ENCODE measurements around the gene DCLK2. TPM values are rescaled to one million over a fixed set of nuclear protein-coding genes. Genes with fewer than 3 reads are reported as not detected.

The DCLK2 gene
- total RNA-seq, 1 donor from 2014 or later = 4.3 TPM

- no peak for DNase-seq (ENCODE audit: low spot score)
Measured at GRCh38 chr4:150206265-150206664, 128.0 kb downstream of the DCLK2 start.

DNA sequence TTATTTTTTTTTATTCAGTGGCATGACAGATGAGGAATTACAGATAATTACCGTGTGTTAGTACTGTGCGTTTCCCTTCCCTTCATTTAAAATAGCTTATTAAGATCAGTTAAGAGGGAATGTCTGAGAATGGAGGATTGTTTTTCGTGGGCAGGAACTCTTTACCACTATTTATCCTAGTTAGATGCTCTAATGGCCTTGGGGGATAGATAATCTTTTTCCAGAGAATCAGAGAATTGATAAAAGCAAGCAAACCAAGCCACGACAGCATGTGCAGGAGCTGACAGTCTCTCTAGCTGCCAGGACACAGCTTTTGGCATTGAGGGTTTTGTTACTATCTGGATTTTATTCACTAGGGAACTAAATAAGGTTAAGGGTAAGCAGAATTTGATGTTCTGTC is 128.7 kb downstream of the DCLK2 start:
- no peak for DNase-seq (ENCODE audit: low spot score)

GRCh38 chr4:150207871-150208270 is 129.6 kb downstream of the DCLK2 start:
- DNase-seq (ENCODE audit: low spot score) = no peak

DNA sequence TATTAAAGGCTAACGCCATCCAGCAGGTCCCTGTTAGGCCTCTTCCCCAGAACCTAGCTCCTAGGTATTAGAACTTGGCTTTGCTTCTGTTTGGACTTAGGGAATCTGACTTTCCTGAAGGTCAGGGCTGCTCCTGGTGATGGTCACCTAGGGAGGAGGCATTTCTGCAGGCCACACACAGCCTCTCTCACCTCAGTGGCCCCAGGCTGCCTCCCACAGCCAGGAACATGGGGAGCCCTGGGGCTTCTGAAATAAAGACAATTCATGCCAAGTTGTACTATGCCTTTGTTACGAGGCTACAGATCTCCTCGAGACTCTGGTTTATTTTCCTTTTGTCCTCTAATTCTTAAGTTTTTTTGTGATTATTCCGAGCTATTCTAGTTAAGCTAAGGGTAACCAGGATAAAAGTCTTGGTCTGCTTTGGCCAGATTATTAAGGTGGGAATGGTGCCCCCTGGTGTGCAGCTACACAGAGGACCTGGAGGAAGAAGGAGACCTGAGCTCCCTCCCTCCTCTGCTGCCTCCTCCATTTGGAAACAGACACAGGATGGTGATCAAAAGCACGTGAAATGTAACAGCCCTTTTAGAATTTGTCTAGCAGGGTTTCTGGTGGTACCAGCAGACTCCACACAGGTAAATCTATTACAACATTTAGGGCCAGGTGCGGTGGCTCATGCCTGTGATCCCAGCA is 131.0 kb downstream of the DCLK2 start:
- DNase-seq (ENCODE audit: low spot score) = no peak

DNA sequence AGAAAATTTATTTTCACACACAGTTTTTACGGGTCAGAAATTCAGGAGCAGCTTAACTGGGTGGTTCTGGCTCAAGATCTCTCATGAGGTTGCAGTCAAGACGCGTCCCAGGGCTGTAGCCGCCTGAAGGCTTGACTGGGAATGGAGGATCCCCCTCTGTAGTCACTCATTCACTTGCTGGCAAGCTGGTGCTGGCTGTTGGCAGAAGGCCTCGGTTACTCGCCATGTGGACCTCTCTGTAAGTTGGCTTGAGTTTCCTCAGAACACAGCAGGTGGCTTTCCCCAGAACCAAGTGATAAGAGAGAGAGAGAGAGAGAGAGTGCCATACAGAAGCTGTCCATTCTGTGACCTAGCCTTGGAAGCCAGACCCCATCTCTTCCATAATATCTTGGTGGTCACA is 132.8 kb downstream of the DCLK2 start:
- no peak for DNase-seq (ENCODE audit: low spot score)

DNA sequence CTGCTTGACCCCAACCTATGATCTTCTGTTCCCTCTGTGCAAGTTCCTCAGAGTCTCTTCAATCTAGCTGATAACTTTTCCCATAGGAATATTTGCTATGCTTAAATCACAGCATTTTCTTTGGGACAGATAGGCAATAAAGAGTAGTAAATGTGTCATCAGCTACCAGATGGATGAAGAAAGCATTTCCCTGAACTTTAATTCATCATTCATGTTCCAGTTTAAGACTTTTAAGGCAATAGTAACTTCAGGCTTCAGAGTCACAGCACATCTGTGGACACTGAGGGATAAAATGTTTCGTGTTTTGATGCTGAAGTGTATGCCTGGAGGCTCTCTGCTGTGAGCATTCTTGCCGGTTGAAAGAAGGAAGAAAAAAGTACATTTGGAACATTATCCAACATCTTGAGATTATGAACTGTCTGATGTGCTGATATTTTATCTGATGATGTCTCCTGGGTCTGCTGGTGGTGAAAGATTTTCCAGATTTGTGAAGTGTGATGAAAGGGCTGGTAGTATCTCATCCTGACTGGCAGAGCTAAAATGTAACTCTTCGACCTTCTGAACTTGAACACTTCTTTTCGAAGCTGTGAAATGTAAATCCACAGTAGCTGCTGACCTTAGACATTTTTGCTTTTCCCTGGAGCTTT is 133.7 kb downstream of the DCLK2 start:
- DNase-seq (ENCODE audit: low spot score) = no peak

DNA sequence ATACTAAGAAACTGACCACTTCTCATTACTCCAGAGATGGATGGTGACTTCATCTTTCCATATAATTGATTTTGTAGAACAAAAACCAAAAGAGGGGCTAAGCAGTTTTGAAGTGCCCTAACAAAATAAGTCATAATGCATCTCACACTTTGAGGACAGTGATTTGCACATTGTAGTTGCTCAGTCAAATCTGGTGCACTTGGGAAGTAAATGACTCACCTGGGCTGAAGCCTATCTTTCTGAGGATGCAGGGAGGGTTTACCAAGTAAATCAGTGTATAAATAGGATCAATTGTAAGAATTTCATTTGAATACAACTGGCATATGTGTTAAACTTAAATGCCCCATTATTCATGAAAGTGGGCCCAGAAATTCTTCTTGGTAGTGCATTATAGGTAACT is 134.2 kb downstream of the DCLK2 start:
- no peak for DNase-seq (ENCODE audit: low spot score)

- no peak for DNase-seq (ENCODE audit: low spot score)
Measured at GRCh38 chr4:150212927-150213326, 134.7 kb downstream of the DCLK2 start.

- DNase-seq (ENCODE audit: low spot score) = no peak
Measured at GRCh38 chr4:150215601-150216000, 137.4 kb downstream of the DCLK2 start.

GRCh38 chr4:150216726-150217125 is 138.5 kb downstream of the DCLK2 start:
- DNase-seq (ENCODE audit: low spot score) = no peak

DNA sequence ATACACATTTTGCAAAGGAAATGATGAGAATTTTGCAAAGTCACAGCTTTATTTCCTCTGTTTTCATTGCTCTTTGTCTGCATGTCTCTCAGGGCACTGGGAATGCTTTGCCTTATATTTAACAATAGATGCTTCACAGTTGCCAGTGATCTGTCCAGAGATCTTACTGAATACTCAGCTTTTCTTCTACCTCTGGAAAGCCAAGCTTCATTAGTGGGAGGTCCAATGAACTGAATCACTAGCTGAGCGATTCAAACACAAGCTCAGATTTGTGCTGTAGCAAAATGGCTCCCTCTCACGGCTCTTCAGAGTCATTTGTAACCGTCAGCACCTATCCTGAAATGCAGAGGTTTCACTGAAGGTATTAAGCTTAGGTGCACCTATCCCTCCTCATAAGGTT is 138.9 kb downstream of the DCLK2 start:
- no peak for DNase-seq (ENCODE audit: low spot score)

DNA sequence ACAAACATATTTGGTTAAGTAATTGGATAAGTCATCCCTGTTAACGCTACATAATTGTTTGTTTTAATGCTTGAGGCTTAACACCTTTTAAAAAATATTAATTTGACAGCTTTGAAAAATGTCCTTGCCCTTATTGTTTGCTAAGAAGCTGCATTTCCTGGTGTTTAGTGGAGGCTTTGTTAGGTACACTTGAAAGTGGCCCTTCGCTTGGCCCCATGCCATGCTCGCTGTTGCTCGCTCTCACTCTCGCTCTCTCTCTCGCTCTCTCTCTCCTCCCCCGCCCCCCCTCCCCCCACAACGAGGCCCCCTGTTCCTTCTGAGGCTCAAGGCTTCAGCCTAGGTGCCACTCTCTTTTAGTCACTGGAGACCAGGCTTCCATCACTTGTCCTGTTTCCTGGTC is 139.6 kb downstream of the DCLK2 start:
- DNase-seq (ENCODE audit: low spot score) = no peak

GRCh38 chr4:150218447-150218846 is 140.2 kb downstream of the DCLK2 start:
- no peak for DNase-seq (ENCODE audit: low spot score)

GRCh38 chr4:150219841-150220240 is 141.6 kb downstream of the DCLK2 start:
- no peak for DNase-seq (ENCODE audit: low spot score)

DNA sequence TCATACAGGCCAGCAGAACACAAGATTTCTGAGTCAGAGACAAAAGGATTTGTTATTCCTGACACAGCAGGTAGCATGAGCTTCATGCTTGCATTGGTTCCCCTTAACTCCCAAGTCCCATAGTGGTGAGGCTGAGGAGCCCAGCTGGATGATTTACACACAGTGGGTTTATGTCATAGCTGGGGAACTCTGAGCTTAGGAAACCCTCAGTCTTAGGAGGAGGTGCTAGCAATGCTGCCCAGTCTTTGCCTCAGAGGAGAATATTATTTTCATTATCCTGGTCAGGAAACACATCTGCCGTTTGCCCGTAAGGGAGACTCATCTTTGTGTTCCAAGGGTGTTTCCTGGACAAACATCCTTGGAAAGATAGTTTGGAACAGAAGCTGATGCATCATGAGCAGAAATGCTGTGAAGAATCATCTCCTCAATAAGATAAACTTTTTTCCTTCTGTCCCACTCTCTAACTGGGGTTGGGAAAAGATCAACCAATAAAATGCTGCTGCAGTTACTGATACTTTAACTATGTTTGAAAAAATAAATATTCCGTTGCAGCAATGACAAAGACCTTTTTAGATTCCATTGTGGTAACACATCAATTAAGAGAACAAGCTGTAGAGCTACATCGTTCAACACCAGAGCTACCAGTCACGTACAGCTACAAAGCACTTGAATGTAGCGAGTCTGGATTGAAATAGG is 146.8 kb downstream of the DCLK2 start:
- DNase-seq (ENCODE audit: low spot score) = no peak

DNA sequence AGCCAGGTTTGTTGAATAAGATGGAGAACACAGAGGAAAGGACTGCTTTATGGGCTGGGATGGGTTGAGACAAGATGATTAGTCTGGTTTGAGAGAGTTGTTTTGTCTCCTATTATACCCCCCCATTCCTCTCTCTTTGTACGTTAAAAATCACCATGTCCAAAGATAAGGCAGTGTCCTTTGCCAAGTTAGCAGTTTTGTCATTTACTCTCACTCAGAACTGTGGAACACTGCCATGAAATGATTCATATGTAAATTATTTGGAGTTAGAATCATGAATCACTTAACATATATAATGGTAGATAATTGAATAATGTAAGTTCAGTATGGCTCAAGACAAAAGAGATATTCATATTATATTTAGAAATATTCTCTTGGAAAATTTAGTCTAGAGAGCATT is 151.3 kb downstream of the DCLK2 start:
- DNase-seq (ENCODE audit: low spot score) = no peak

- DNase-seq (ENCODE audit: low spot score) = no peak
Measured at GRCh38 chr4:150230561-150230960, 152.3 kb downstream of the DCLK2 start.

- no peak for DNase-seq (ENCODE audit: low spot score)
Measured at GRCh38 chr4:150231107-150231770, 153.0 kb downstream of the DCLK2 start.

- no peak for DNase-seq (ENCODE audit: low spot score)
Measured at GRCh38 chr4:150232029-150232428, 153.8 kb downstream of the DCLK2 start.

GRCh38 chr4:150234246-150234645 is 156.0 kb downstream of the DCLK2 start:
- no peak for DNase-seq (ENCODE audit: low spot score)

DNA sequence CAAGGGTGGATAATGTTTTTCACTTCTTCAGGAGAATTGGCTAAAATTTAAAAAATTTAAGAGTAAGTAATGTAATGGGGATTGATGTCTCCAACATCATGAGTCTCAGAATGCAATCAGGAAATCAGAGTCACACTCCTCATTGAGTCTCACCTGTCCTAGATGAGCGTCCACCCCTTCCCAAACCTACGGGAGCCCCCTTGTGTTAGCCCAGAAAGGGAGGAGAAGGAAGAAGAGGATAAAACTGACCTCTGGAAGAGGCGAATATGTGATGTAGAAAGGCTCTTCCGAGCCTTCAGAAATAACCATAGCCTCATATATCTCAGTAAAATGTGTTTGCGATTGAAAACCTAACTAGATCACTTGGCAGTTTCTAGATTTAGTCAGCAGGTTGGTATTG is 157.1 kb downstream of the DCLK2 start:
- DNase-seq (ENCODE audit: low spot score) = no peak

DNA sequence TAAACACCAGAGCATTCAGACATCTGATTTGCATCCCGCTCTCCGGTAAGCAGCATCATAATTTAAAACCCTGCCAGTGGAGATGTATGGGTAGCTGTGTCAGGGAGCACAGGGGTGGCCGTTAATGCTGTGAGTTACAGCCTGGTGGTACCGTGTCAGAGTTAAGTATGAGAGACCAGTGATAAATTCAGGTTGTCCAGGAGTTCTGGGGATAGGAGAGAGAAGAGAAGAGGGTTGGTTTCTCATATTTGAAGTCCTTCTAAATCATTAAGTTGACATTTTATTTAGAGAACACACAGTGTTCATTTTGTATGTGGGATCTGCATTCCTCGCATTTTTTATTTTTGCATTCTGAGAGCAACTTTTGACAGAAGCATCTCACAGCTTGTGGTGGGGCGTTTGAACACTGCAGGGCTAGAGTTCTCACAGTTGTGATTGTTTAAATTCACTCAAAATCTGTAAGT is 157.6 kb downstream of the DCLK2 start:
- no peak for DNase-seq (ENCODE audit: low spot score)
